RWPE1 (cell line): Measurements from ENCODE around the gene KRT9.

Source experiments
- CTCF ChIA-PET: fragments of 350-600 bp; sonication (Branson Sonifier 250); formaldehyde crosslinking; extraction: SDS; loops from one replicate; lab custom pipeline; 2021; lab: Yijun Ruan, JAX
- POLR2A ChIA-PET: fragments of 400-600 bp; formaldehyde crosslinking; extraction: SDS; loops from one replicate; lab custom pipeline; 2020; ENCODE audit warnings: antibody characterized with exemption; ENCODE audit not compliant: low non-redundant PET; lab: Yijun Ruan, JAX
- DNase-seq: peaks from one replicate; pipeline ENCODE4 v3.0.0; 2012; ENCODE audit warnings: low spot score
- H3K27ac ChIP-seq: fragments of 450-650 bp; 2 replicates; pipeline ENCODE4 v1.5.1; 2017
- TF ChIP-seq, protein P1 (sequence below): fragments of 450-650 bp; conservative IDR thresholded peaks from 2 replicates; pipeline ENCODE4 v1.5.1; 2017; ENCODE audit warnings: low read depth, mild to moderate bottlenecking

Gene KRT9

DNA sequence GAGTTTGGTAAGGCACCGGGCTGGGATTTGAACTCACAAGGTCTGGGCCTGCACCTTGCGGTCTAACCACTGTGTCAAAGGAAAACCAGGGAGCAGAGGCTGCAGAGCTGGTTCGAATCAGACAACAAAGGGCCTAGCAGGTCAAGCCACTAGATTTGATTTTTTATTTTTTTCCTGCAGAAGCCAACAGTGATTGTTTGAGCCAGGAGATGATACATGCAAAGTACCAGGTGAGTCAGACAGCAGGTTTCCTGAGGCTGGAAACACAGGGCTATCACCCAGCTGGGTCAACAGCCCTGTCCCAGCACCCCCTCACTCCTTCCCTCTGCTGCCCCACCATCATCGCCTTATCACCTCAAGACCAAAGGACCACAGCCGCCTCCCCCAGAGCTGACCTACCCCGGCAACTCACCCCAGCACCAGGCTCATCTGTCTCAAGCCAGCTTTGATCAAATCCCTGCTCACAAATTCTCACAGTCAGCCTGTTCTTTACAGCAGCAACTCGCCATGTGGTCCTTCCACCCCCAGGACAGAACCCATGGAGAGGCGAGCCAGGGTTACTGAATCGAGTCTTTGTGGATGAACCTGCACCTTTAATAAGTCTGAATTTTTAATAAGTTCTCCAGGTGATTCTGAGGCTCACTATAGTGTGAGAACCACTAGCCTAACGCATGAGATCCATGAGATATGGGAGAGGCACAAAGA is 30.8 kb downstream of the KRT9 start:
- H3K27ac ChIP-seq = peak overlapping the region; percentile 42
- DNase-seq = peak; percentile 55
- CTCF ChIA-PET = interaction anchor here (1.0 to 1.9 kb wide), 3 partner anchors 8 to 125 kb away, joined by 3 to 13 read pairs (median 4); no protein-coding TSS in a partner anchor
- TF ChIP-seq, protein P1, sequence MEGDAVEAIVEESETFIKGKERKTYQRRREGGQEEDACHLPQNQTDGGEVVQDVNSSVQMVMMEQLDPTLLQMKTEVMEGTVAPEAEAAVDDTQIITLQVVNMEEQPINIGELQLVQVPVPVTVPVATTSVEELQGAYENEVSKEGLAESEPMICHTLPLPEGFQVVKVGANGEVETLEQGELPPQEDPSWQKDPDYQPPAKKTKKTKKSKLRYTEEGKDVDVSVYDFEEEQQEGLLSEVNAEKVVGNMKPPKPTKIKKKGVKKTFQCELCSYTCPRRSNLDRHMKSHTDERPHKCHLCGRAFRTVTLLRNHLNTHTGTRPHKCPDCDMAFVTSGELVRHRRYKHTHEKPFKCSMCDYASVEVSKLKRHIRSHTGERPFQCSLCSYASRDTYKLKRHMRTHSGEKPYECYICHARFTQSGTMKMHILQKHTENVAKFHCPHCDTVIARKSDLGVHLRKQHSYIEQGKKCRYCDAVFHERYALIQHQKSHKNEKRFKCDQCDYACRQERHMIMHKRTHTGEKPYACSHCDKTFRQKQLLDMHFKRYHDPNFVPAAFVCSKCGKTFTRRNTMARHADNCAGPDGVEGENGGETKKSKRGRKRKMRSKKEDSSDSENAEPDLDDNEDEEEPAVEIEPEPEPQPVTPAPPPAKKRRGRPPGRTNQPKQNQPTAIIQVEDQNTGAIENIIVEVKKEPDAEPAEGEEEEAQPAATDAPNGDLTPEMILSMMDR = no peak
- POLR2A ChIA-PET = interaction anchor here (0.6 kb wide), 1 partner anchor 124 kb away, joined by 5 read pairs; no protein-coding TSS in a partner anchor

DNA sequence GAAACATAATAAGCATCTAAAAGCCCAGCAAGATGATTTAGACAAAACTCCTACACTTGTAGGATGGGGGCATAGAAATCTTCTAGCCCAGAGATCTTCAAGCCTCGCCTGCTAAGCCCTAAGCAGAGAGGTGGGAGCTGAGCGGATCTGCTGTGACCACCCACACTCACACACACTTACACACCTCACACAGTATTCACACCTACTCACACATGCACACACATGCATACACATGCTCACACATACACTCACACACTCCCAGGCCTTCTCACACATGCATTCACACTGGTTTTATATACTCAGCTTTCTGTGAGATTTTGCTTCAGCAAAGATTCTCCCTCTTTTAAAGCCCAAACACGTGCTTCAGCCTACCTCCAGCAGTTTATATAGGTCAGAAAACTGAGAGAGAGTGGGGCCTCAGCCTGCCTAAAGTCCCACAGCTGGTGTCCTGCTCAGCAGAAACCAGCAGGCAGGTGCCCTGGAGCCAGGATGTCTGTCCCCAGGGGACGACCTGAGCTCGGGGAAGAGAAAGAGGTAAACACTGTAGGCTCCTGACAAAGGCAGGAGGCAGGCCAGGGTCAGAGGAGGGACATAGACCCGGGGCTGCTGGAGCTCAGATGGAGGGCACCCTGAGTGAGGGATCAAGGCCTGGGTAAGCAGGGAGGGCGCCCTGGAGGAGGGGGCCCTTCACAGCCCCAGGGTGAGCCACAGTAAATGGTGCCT is 31.7 kb downstream of the KRT9 start:
- ChIA-PET POLR2A (no interaction called here), CTCF (interaction anchor here (0.6 to 1.9 kb wide), 5 partner anchors 9 to 211 kb away, joined by 3 to 13 read pairs (median 3); no protein-coding TSS in a partner anchor)
- no peak for DNase-seq
- H3K27ac ChIP-seq = peak overlapping the region; percentile 42
- TF ChIP-seq, protein P1 = no peak

GRCh38 chr17:41539071-41539492 is 32.8 kb downstream of the KRT9 start:
- CTCF ChIA-PET = no interaction called here
- TF ChIP-seq, protein P1 = no peak
- DNase-seq = no peak
- H3K27ac ChIP-seq = peak overlapping the region; percentile 86
- POLR2A ChIA-PET = no interaction called here

DNA sequence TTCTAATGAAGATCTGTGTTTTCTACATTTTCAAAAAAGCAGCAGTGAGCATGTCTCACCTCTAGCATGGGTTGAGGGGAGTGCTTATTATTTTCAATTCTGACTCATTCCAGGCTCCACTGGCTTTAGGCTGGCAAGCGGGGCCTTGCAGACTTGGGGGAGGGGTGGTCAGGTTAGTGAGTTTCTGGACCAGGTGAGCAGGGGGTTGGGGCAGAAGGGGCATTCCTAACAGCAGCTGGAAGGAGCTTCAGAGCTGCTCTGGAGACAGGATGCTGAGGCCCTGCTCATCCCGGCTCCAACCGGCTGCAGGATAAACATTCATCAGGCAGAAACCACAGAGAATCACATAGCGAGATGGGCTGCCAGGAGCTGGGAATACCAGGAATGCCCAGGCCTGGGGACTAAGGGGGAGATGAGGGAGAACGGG is 33.3 kb downstream of the KRT9 start:
- ChIA-PET CTCF (no interaction called here), POLR2A (interaction anchor here (0.6 to 0.9 kb wide), 2 partner anchors 10 to 11 kb away, joined by 3 to 4 read pairs; no protein-coding TSS in a partner anchor)
- DNase-seq = peak; percentile 63
- peak overlapping the region; percentile 86 for H3K27ac ChIP-seq
- TF ChIP-seq, protein P1 = no peak

GRCh38 chr17:41537990-41538389 is 33.9 kb downstream of the KRT9 start:
- H3K27ac ChIP-seq = peak overlapping the region; percentile 86
- TF ChIP-seq, protein P1 = no peak
- ChIA-PET POLR2A (interaction anchor here (0.6 to 0.9 kb wide), 3 partner anchors 9 to 17 kb away, joined by 3 to 4 read pairs (median 4); no protein-coding TSS in a partner anchor), CTCF (interaction anchor here (2.9 kb wide), 1 partner anchor 11 kb away, joined by 10 read pairs; no protein-coding TSS in a partner anchor)
- peak; percentile 44 for DNase-seq

GRCh38 chr17:41537614-41537954 is 34.3 kb downstream of the KRT9 start:
- ChIA-PET CTCF (interaction anchor here (2.9 kb wide), 1 partner anchor 11 kb away, joined by 10 read pairs; no protein-coding TSS in a partner anchor), POLR2A (interaction anchor here (0.9 kb wide), 1 partner anchor 17 kb away, joined by 4 read pairs; no protein-coding TSS in a partner anchor)
- DNase-seq = no peak
- H3K27ac ChIP-seq = peak overlapping the region; percentile 86
- TF ChIP-seq, protein P1 = no peak
